ENCODE data around the gene PPP2R5C.

The PPP2R5C gene

GRCh38 chr14:101845496-101845895, 84.0 kb downstream of the PPP2R5C start:
- Histone ChIP-seq H3K4me3 (ENCODE audit: low read length) (no peak overlapping the region), H3K4me1 (ENCODE audit: insufficient read depth, low read length) (peaks cover 10% of the 10 kb centered on the region; the same call in 1 of the 2 replicates), H3K9me3 (ENCODE audit: insufficient read depth, low read depth, low read length) (no peaks in the 10 kb centered on the region), H3K27me3 (ENCODE audit: insufficient read depth, low read length) (no peaks in the 10 kb centered on the region), H3K27ac (ENCODE audit: low read depth, low read length) (no peak overlapping the region), H3K9ac (ENCODE audit: low read depth, low read length) (no peak overlapping the region), H3K36me3 (ENCODE audit: insufficient read depth, low read length) (no peaks in the 10 kb centered on the region)
- 92% methylated on average over 2 of the region's 2 CpGs for WGBS

- H3K4me3 ChIP-seq (ENCODE audit: low read length): no peak overlapping the region
- WGBS: 88% methylated on average over 10 of the region's 10 CpGs
- no peaks in the 10 kb centered on the region for H3K9me3 ChIP-seq (ENCODE audit: insufficient read depth, low read depth, low read length)
- H3K36me3 ChIP-seq (ENCODE audit: insufficient read depth, low read length): no peaks in the 10 kb centered on the region
- peaks cover 10% of the 10 kb centered on the region; the same call in 1 of the 2 replicates for H3K4me1 ChIP-seq (ENCODE audit: insufficient read depth, low read length)
- H3K27me3 ChIP-seq (ENCODE audit: insufficient read depth, low read length): no peaks in the 10 kb centered on the region
- H3K27ac ChIP-seq (ENCODE audit: low read depth, low read length): no peak overlapping the region
- H3K9ac ChIP-seq (ENCODE audit: low read depth, low read length): no peak overlapping the region
These were observed 84.4 kb downstream of the PPP2R5C start for GRCh38 chr14:101845896-101846295.

- no peaks in the 10 kb centered on the region for H3K36me3 ChIP-seq (ENCODE audit: insufficient read depth, low read length)
- H3K4me3 ChIP-seq (ENCODE audit: low read length): no peak overlapping the region
- peaks cover 10% of the 10 kb centered on the region; the same call in 1 of the 2 replicates for H3K4me1 ChIP-seq (ENCODE audit: insufficient read depth, low read length)
- H3K27me3 ChIP-seq (ENCODE audit: insufficient read depth, low read length): no peaks in the 10 kb centered on the region
- no peak overlapping the region for H3K27ac ChIP-seq (ENCODE audit: low read depth, low read length)
- 86% methylated on average over 10 of the region's 10 CpGs for WGBS
- H3K9ac ChIP-seq (ENCODE audit: low read depth, low read length): no peak overlapping the region
- no peaks in the 10 kb centered on the region for H3K9me3 ChIP-seq (ENCODE audit: insufficient read depth, low read depth, low read length)
These were observed 87.6 kb downstream of the PPP2R5C start for GRCh38 chr14:101849125-101849524.

GRCh38 chr14:101849640-101850039, 88.1 kb downstream of the PPP2R5C start:
- Histone ChIP-seq H3K4me1 (ENCODE audit: insufficient read depth, low read length) (peaks cover 10% of the 10 kb centered on the region; the same call in 1 of the 2 replicates), H3K27ac (ENCODE audit: low read depth, low read length) (no peak overlapping the region), H3K27me3 (ENCODE audit: insufficient read depth, low read length) (no peaks in the 10 kb centered on the region), H3K4me3 (ENCODE audit: low read length) (no peak overlapping the region), H3K36me3 (ENCODE audit: insufficient read depth, low read length) (no peaks in the 10 kb centered on the region), H3K9ac (ENCODE audit: low read depth, low read length) (no peak overlapping the region), H3K9me3 (ENCODE audit: insufficient read depth, low read depth, low read length) (no peaks in the 10 kb centered on the region)
- WGBS: 67% methylated on average over 3 of the region's 3 CpGs

GRCh38 chr14:101851183-101851582, 89.7 kb downstream of the PPP2R5C start:
- Histone ChIP-seq H3K4me1 (ENCODE audit: insufficient read depth, low read length) (peaks cover under 1% of the 10 kb centered on the region; the same call in 1 of the 2 replicates), H3K9ac (ENCODE audit: low read depth, low read length) (no peak overlapping the region), H3K4me3 (ENCODE audit: low read length) (no peak overlapping the region), H3K36me3 (ENCODE audit: insufficient read depth, low read length) (no peaks in the 10 kb centered on the region), H3K27me3 (ENCODE audit: insufficient read depth, low read length) (no peaks in the 10 kb centered on the region), H3K27ac (ENCODE audit: low read depth, low read length) (no peak overlapping the region), H3K9me3 (ENCODE audit: insufficient read depth, low read depth, low read length) (no peaks in the 10 kb centered on the region)
- WGBS: 96% methylated on average over 3 of the region's 3 CpGs

GRCh38 chr14:101851736-101852405, 90.4 kb downstream of the PPP2R5C start:
- Histone ChIP-seq H3K27ac (ENCODE audit: low read depth, low read length) (no peak overlapping the region), H3K27me3 (ENCODE audit: insufficient read depth, low read length) (no peaks in the 10 kb centered on the region), H3K4me3 (ENCODE audit: low read length) (no peak overlapping the region), H3K36me3 (ENCODE audit: insufficient read depth, low read length) (peaks cover 4% of the 10 kb centered on the region), H3K9me3 (ENCODE audit: insufficient read depth, low read depth, low read length) (no peaks in the 10 kb centered on the region), H3K9ac (ENCODE audit: low read depth, low read length) (no peak overlapping the region), H3K4me1 (ENCODE audit: insufficient read depth, low read length) (no peaks in the 10 kb centered on the region)
- WGBS: 85% methylated on average over 6 of the region's 7 CpGs

GRCh38 chr14:101852785-101853184, 91.3 kb downstream of the PPP2R5C start:
- Histone ChIP-seq H3K27ac (ENCODE audit: low read depth, low read length) (no peak overlapping the region), H3K36me3 (ENCODE audit: insufficient read depth, low read length) (peaks cover 10% of the 10 kb centered on the region), H3K9ac (ENCODE audit: low read depth, low read length) (no peak overlapping the region)

GRCh38 chr14:101853455-101854018, 92.0 kb downstream of the PPP2R5C start:
- H3K9me3 ChIP-seq (ENCODE audit: insufficient read depth, low read depth, low read length): no peaks in the 10 kb centered on the region
- WGBS: 93% methylated on average over 15 of the region's 15 CpGs
- H3K36me3 ChIP-seq (ENCODE audit: insufficient read depth, low read length): peaks cover 14% of the 10 kb centered on the region
- no peak overlapping the region for H3K27ac ChIP-seq (ENCODE audit: low read depth, low read length)
- no peak overlapping the region for H3K4me3 ChIP-seq (ENCODE audit: low read length)
- no peaks in the 10 kb centered on the region for H3K4me1 ChIP-seq (ENCODE audit: insufficient read depth, low read length)
- H3K27me3 ChIP-seq (ENCODE audit: insufficient read depth, low read length): no peaks in the 10 kb centered on the region
- H3K9ac ChIP-seq (ENCODE audit: low read depth, low read length): no peak overlapping the region

More at GRCh38 chr14:101852785-101853184, 91.3 kb downstream of the PPP2R5C start:
- Histone ChIP-seq H3K27me3 (ENCODE audit: insufficient read depth, low read length) (no peaks in the 10 kb centered on the region), H3K9me3 (ENCODE audit: insufficient read depth, low read depth, low read length) (no peaks in the 10 kb centered on the region), H3K4me1 (ENCODE audit: insufficient read depth, low read length) (no peaks in the 10 kb centered on the region), H3K4me3 (ENCODE audit: low read length) (no peak overlapping the region)
- 100% methylated on average over 1 of the region's 5 CpGs for WGBS

- H3K4me3 ChIP-seq (ENCODE audit: low read length): no peak overlapping the region
- H3K36me3 ChIP-seq (ENCODE audit: insufficient read depth, low read length): peaks cover 14% of the 10 kb centered on the region
- H3K9ac ChIP-seq (ENCODE audit: low read depth, low read length): no peak overlapping the region
- H3K27ac ChIP-seq (ENCODE audit: low read depth, low read length): no peak overlapping the region
- 87% methylated on average over 5 of the region's 5 CpGs for WGBS
- no peaks in the 10 kb centered on the region for H3K4me1 ChIP-seq (ENCODE audit: insufficient read depth, low read length)
- no peaks in the 10 kb centered on the region for H3K27me3 ChIP-seq (ENCODE audit: insufficient read depth, low read length)
- no peaks in the 10 kb centered on the region for H3K9me3 ChIP-seq (ENCODE audit: insufficient read depth, low read depth, low read length)
These were observed 92.9 kb downstream of the PPP2R5C start for GRCh38 chr14:101854366-101854765.

- H3K36me3 ChIP-seq (ENCODE audit: insufficient read depth, low read length): peaks cover 14% of the 10 kb centered on the region
- no peaks in the 10 kb centered on the region for H3K4me1 ChIP-seq (ENCODE audit: insufficient read depth, low read length)
- no peaks in the 10 kb centered on the region for H3K27me3 ChIP-seq (ENCODE audit: insufficient read depth, low read length)
- 95% methylated on average over 5 of the region's 5 CpGs for WGBS
- no peaks in the 10 kb centered on the region for H3K9me3 ChIP-seq (ENCODE audit: insufficient read depth, low read depth, low read length)
- H3K9ac ChIP-seq (ENCODE audit: low read depth, low read length): no peak overlapping the region
- no peak overlapping the region for H3K4me3 ChIP-seq (ENCODE audit: low read length)
- H3K27ac ChIP-seq (ENCODE audit: low read depth, low read length): no peak overlapping the region
These were observed 94.4 kb downstream of the PPP2R5C start for GRCh38 chr14:101855958-101856357.

- WGBS: 97% methylated on average over 4 of the region's 4 CpGs
- no peaks in the 10 kb centered on the region for H3K9me3 ChIP-seq (ENCODE audit: insufficient read depth, low read depth, low read length)
- no peaks in the 10 kb centered on the region for H3K4me1 ChIP-seq (ENCODE audit: insufficient read depth, low read length)
- H3K4me3 ChIP-seq (ENCODE audit: low read length): no peak overlapping the region
- H3K27me3 ChIP-seq (ENCODE audit: insufficient read depth, low read length): no peaks in the 10 kb centered on the region
- no peak overlapping the region for H3K9ac ChIP-seq (ENCODE audit: low read depth, low read length)
- H3K27ac ChIP-seq (ENCODE audit: low read depth, low read length): no peak overlapping the region
- H3K36me3 ChIP-seq (ENCODE audit: insufficient read depth, low read length): peaks cover 14% of the 10 kb centered on the region
These were observed 95.0 kb downstream of the PPP2R5C start for GRCh38 chr14:101856536-101856935.

All from HUES64 (cell line).